HG03103 (cell line): ENCODE data around the gene CDH13.

Experiments used
- ATAC-seq: cut with Tn5 transposase; IDR thresholded peaks from one replicate; pipeline ENCODE4 v1.9.1; 2021; ENCODE audit warnings: low read depth; ENCODE audit not compliant: unreplicated experiment

Gene CDH13

DNA sequence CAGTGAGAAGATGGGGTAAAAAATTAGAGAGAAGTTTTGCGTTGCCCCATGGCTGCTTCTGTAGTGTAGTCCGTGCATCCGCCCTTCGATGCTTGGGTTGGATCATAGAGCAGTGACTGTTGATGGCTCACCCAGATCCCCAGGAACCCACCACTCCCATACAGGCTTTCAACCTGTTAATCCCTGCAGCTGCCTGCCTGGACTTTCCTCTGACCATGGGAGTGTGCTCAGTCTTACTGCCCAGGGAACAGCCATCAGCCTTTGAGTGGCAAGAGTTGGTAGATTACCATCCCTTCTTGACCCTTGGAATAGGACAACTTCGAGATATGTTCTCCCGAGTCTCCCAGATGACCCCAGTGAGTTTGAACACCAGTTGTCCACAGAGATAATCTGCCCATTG, 881.5 kb downstream of the CDH13 start:
- ATAC-seq: no peak

DNA sequence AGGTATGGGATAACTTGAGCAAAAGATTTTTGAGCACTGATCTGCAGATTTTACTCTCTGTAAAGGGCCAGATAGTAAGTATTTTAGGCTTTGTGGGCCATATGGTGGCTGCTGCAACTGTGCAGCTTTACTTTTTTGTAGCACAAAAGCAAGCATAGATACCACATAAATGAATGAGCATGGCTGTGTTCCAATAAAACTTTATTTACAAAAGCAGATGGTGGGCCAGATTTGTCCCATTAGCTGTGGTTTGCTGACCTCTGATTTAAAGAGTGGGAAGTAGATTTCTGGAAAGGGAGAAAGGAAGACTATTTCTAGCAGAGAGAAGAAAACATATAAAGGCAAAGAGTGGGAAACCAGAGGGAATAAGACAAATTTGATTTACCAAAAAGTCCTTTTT, 882.5 kb downstream of the CDH13 start:
- no peak for ATAC-seq

DNA sequence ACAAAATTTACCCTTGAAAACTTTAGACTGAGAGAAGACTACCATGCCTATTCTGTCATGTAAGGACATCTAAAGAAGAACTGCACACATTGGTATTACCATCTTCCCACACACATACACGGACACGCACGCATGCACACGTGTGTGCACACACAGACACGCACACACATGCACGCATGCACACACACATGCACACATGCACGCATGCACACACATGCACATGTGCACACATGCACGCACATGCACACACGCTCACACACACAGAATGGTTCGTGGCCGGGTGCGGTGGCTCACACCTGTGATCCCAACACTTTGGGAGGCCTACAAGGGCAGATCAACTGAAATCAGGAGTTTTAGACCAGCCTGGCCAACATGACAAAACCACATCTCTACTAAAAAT, 884.1 kb downstream of the CDH13 start:
- ATAC-seq: no peak

DNA sequence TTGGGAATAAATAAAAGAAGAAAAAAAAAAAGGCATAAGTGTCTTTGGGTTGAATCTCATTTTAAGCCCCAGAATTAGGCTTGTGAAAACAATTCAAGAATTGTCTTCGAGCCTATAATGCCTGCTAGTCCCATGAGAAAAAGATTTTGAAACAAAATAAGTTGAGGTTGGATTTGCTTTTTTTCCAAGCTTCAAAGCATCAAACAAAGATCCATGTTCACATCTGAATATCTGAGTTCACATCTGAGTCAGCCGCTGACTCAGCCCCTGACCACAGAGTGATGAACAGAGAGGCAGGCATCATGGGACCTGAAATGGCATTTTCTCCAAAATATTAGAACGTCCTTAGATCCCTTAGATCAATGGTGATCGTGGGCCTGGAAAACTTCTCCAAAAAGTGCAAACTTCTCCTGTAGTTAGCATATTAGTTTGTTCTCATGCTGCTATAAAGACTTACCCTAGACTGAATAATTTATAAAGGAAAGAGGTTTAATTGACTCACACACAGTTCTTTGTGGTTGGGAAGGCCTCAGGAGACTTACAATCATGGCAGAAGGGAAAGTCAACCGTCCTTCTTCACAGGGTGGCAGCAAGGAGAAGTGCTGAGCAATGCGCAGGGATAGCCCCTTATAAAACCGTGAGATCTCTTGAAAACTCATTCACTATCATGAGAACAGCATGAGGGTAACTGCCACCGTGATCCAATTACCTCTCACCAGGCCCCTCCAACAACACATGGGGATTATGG, 886.4 kb downstream of the CDH13 start:
- ATAC-seq: no peak

DNA sequence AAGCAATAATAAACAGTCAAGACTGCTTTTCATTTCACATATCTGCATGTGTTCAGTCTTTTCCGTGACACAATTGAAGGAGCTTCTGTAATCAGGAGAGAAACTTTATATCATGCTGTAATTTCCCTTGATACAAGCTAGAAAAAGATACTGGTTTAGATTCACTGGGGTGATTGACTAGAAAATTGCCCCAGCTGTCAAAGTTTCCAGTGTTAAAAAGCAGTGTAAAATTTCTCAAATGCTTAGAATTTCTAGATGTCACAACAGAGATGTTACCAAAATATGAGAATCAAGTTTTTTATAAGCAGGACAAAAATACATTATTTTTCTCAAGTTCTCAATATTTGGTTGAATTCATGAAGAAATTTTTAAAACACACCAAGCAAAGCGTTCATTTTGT, 888.6 kb downstream of the CDH13 start:
- no peak for ATAC-seq

DNA sequence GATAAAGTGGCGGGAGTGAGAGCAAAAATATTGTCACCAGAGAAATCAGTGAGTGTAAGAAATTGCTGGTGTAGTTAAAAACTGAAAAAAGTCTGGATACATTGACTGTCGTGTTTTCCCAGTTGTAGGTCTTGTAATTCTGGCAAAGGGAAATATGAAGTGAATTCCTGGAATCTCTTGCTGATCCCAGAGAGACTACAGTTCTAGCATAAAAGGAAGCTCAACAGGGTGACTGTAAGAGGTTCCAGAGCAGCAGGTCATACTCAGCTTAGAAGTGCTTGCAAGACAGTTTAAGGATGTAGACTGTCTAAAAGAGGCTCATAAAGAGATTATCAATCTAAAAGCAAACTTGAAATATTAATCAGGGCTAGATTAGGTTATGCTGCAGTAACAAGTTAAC, 890.2 kb downstream of the CDH13 start:
- ATAC-seq: no peak

DNA sequence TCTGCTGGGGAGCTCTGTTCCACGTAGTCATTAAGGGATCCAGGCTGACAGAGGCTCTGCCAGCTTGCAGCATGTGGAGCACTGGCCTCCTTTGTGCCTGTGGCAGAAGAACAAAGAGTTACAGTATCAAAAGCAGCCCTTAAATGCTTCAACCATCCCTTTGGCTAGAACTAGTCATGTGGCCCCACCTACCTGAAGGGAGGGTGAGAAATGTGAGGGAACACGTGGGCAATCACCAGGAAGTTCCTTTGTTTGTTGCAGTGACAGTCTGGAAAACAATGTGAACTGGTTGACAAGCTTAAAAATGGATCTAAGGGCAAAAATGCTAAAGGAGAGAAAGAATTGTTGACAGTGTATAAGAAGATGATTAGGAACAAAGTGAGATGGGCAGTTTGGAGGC, 890.6 kb downstream of the CDH13 start:
- no peak for ATAC-seq

DNA sequence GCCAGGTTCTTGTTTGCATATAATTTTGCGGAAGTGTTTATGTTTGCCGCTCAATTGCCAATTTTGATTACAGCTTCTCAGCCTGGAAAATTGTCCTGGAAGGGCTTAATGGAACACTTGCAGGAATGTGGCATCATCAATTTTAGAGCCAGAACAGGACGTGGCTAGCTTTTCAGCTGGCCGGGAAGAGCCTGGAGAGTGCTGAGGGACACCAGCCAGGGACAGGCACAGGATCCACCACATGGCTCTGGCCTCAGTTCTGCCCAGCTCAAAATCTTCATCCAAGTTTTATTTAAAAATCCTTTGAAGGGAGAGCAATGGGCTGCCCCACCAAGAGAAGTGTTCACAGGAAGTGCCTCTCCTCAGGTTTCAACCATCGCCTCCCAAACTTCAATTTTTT, 893.8 kb downstream of the CDH13 start:
- no peak for ATAC-seq

DNA sequence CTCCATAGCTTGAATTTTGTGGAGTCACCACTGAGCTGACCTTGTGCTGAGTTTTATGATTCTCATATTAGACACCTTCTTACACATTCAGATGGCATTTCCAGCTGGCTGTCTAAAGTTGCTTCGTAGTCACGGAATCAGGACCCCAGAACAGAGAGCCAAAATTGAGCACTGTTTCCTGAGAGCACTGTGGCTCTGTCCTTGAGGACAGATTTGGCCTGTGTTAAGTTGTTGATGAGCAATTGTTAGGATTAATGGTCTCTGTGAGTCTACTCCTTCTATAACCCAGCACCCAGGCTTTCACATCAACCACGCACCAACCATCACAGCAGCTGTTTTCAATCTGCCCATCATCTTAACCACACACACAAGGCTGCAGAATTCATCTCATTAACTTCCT, 903.5 kb downstream of the CDH13 start:
- no peak for ATAC-seq

DNA sequence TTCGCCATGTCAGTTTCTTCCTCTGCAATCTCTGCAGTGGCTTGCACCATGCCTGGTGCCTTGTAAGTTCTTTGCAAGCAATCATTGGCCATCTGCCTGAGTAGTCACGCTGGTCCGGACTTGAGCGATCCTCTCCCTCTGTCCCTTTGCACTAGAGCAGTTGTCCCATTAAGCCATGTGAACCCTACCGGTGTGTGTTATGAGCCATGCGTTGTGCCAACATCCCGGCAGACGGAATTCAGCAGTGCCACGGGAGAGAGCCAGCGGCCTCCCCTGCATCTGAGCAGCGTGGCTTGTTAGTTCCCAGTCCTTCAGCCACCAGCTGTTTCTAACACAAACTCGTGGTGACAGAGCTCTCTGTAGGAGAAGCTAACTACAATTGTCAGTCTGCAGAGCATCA, 905.9 kb downstream of the CDH13 start:
- ATAC-seq: no peak

DNA sequence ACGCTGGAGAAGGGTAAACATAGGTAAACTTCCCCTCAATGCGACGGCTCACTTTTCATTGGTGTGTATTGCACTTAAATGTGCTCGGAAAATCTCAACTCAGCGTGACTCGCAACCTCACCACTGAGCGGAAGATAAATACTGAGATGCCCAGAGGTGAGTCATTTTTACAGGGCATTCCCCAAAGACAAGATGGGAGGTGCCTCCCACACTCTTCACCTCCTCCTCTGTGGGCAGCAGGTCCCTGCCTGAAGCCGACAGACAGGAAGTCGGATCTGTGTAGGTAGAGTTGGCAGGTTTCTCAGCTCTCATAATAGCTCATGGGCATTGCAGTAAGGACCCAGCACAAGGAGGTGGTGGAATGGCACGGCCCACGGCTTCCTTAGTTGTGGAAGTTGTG, 906.4 kb downstream of the CDH13 start:
- ATAC-seq: no peak

DNA sequence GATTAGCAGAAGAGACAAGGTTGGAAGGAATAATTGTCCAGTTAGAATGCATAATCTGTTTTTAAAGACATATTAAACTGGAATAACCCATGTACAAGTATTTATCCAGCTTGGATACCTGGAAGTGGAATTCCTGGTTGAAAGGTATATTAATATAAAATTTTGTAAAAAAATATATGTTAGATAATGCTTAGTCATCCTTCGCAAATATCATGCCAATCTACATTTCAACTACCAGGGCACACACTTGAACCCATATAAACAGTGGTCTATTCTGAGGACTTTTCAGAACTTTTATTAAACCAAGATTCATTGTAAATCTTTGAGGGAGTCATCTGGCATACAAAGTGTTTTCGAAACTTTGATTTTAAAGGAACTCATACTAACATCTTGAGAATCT, 911.9 kb downstream of the CDH13 start:
- no peak for ATAC-seq

DNA sequence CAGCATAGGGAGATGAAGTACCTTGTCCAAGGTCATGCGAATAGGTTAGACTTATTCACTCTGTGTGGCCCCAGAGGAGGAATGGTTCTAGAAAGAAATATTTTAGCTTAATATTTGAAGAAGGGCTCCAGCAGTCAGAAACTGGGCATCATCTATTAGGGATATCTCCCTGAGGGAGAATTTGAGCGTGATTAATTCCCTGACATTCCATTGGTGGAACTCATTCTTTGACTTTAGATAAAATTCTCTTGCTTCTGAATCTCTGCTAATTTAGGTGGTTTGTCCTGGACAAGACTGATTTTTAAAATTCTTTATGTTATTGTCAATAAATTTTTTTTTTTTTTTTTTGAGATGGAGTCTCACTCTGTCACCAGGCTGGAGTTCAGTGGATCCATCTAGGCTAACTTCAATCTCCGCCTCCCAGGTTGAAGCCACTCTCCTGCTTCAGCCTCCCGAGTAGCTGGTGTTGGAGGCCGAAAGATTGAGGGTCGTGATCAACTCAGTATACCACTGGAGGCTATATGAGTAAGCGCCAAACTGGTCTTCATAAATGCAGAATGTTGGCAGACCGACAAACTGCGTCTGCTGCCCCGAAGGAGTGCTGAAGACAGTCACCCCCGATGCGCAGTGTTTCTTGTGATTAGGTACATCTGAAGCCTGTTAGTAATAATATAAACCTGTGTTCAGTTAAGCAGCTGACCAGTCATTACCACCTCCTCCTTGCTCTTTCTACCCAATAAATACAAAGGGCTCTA, 913.1 kb downstream of the CDH13 start:
- ATAC-seq: no peak

DNA sequence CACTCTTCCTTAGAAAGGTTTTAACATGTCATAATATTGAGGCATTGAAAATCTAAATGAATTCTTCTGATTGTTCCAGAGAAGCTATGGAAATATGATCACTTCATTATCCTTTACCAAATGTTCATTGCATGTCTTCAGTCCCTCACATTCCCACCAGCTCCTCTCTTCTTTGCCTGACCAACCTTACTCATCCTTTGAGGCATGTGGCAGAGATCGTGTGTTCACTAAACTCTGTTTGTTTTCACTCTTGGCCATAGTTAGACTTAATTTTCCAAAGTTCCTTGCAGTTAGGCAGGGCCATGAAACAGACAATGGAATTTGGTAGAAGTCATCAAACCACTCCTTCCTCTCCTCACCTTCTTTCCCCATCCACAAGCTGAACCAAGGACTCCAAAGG, 914.5 kb downstream of the CDH13 start:
- no peak for ATAC-seq

DNA sequence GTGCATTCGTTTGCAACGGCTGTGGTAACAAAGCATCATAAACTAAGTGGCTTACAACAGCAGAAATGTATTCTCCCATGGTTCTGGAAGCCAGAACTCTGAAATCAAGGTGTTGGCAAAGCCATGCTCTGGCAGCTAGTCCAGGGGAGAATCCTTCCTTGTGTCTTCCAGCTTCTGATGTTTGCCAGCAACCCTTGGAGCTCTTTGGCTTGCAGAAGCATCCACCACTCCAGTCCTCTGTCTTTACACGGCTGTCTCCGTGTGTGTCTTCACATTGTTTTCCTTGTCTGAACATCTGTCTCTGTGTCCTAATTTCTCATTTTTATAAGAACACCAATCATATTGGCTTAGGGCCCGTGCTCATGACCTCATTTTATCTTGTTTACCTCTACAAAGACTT, 915.7 kb downstream of the CDH13 start:
- ATAC-seq: no peak

DNA sequence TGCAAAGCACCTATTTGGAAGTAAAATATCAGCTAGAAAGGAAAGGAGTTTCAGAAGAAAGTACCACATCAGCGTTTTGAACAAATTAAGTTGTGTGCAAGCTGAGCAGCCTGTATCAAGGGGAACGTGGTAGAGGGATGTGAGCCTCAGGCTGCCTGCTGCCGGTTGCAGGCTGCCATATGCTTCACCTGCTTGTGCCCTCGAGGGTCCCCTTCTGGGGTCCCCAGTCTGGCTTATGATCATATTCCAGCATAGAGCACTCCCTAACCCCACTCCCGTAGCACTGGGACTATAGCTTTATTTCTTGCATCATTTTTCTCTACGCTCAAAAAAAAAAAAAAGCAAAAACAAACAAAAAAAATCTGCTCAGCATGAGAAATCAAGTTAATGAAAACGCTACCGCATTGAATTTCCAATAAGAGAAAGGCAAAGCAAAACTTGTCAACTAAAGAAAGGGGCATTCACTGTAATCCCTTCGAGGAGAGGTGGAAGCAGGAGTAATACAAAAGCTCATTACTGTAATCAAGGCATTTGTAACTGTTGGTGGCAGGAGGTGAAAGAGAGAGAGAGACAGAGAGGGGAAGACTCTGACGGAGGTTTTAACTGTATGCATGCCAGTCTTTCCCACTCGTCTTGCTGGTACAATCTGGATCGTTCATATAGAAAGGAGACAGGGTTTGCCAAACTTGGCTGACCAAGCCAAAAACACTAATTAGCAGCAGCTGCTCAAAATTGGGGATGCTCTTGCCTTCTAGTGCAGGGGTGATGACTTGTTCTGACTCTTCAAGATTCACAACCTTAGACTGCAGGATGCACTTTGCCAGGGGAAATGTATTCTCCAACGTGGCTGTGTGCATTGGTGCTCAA, 922.8 kb downstream of the CDH13 start:
- no peak for ATAC-seq

DNA sequence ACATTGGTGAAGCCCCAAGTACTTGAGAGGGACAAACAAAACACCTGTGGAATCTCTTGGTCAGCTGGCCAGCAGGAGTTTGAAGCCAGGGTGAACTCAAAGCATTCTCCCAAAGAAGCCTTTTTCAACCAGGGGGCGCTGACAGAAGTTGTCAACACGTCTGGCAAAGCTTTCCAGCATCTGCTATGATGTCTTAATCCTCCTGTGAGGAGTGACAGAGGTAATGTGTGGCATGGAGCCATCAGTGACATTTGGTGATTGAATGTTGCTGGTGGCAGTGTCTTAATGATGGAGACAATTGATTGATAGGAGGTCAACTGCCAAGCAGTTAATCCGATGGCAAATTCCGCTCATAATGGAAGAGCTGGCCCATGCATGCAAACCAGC, 923.4 kb downstream of the CDH13 start:
- ATAC-seq: no peak

DNA sequence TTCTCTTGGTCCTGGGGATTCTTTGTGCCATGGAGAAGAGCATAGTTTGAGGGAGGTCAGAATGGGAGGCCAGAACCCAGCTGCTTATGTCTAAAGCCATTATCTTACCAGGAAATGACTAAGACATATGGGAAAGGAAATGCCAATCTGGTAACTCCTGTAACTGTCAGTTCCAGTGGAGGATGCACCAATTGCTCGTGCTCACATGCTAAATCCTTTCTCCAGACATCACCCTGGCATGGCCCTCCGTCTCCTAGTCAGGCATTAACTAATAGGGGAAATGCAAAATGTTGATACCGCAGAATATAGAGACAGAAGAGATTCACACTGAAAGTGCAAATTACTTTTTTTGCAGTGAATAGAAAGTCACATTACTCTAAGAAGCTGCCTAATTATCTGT, 925.5 kb downstream of the CDH13 start:
- ATAC-seq: no peak

DNA sequence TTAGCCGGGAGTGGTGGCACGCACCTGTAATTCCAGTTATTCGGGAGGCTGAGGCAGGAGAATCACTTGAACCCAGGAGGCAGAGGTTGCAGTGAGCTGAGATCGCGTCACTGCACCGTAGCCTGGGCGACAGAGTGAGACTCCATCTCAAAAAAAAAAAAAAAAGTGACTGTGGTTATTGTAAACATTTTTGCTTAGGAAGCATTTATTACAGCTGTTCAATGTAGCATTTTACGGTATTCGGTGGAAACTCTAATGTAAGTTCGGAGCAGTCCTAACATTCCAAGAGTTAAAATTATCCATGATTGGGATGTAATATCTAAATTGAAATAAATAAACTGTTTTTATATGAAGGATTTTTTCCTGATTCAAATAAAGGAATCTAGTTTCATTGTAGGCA, 926.2 kb downstream of the CDH13 start:
- ATAC-seq: no peak

DNA sequence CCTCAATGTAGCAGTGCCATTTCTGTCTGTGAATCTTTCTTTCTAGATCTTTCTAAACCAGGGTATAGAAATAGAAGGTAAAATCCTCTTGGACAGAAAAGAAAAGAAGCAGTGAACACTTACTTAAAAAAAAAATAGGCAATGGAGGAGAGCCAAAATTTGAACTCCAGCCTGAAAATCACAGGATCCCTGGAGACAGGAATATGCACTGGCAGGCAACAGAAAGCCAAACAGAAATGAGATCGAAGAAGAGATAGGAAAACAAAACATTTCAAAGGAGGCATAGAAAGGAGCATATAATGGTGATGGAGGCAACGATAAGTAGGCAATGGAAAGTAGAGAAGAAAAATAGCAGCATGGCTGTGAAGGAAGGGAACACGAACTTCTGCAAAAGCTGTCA, 927.3 kb downstream of the CDH13 start:
- ATAC-seq: no peak

DNA sequence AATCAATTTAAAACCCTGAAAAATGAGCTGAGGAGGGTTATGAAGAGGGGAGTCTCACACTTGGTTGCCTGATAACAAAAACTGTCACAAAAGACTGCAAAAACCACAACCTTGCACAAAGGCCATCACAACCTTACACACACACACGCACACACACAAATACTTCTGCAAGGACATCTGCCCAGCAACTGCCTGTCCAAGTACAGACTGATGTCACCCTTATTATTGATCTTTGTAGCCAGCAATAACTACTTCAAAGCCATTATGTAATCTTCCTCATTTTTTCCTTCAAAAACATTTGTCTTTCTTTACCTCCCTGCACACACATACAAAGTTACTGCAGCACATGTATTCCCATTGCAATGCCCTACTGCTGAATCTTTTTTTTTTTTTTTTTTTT, 927.8 kb downstream of the CDH13 start:
- no peak for ATAC-seq
